ENCODE data around the gene SLC2A4RG.

The SLC2A4RG gene

GRCh38 chr20:63733117-63733516 is 6.5 kb upstream of the SLC2A4RG start:
- no peak for TF ChIP-seq CTCF (conservative IDR thresholded peaks at IDR 0.05)
- no peak overlapping the region for H3K27ac ChIP-seq

- no peak for TF ChIP-seq CTCF (conservative IDR thresholded peaks at IDR 0.05)
- no peak overlapping the region for H3K27ac ChIP-seq
These were observed 5.9 kb upstream of the SLC2A4RG start for GRCh38 chr20:63733579-63734081.

- no peak for TF ChIP-seq CTCF (conservative IDR thresholded peaks at IDR 0.05)
- no peak overlapping the region for H3K27ac ChIP-seq
These were observed 5.2 kb upstream of the SLC2A4RG start for GRCh38 chr20:63734111-63734945.

GRCh38 chr20:63734946-63735858 is 4.4 kb upstream of the SLC2A4RG start:
- no peak overlapping the region for H3K27ac ChIP-seq
- TF ChIP-seq CTCF (conservative IDR thresholded peaks at IDR 0.05), result no peak

GRCh38 chr20:63735859-63736718 is 3.5 kb upstream of the SLC2A4RG start, which contains the start of gene LIME1:
Gene LIME1 (plus strand): TSS chr20:63736664. CDS start chr20:63737550, 886 bp downstream.
- no peak within 1 kb of the TSS for H3K27ac ChIP-seq

More at GRCh38 chr20:63735859-63736718, 3.5 kb upstream of the SLC2A4RG start, which contains the start of gene LIME1:
- no peak for TF ChIP-seq CTCF (conservative IDR thresholded peaks at IDR 0.05)

Data from VCaP (cell line).